Natural killer cell (primary cell): ENCODE data around the gene EPHB1. TPM values are rescaled to one million over a fixed set of nuclear protein-coding genes. Genes with fewer than 3 reads are reported as not detected.

Experiments used
- ATAC-seq, 3 donors: fragments of 150-1000 bp in 2 of 3; fragments of 200-7000 bp in 1 of 3; cut with Tn5 transposase; 1 replicate in 1 of 3; 2 replicates in 2 of 3; pipeline ENCODE4 v1.10.0; 2021; ENCODE audit warnings: mild to moderate bottlenecking in 2 of 3, moderate library complexity in 2 of 3
- DNase-seq, 2 donors: peaks; one replicate each; pipeline versions ENCODE4 v3.0.0 to v3.0.0-alpha.2; 2013 to 2021; ENCODE audit warnings: mixed read lengths in 1 of 2
- H3K27ac ChIP-seq: one replicate; pipeline ENCODE4 v1.5.1; 2013; ENCODE audit warnings: mild to moderate bottlenecking, low read length
- H3K27me3 ChIP-seq: one replicate; pipeline ENCODE4 v1.6.1; 2013; ENCODE audit warnings: low read length; ENCODE audit not compliant: control insufficient read depth, insufficient read depth
- H3K36me3 ChIP-seq: one replicate; pipeline ENCODE4 v1.6.1; 2013; ENCODE audit warnings: low read length; ENCODE audit not compliant: control insufficient read depth, insufficient read depth
- H3K4me1 ChIP-seq: one replicate; pipeline ENCODE4 v1.6.1; 2013; ENCODE audit warnings: low read length; ENCODE audit not compliant: control insufficient read depth, insufficient read depth
- H3K4me3 ChIP-seq: one replicate; pipeline ENCODE4 v1.5.1; 2013; ENCODE audit warnings: low read length
- H3K9me3 ChIP-seq: one replicate; pipeline ENCODE4 v1.6.1; 2013; ENCODE audit warnings: low read length; ENCODE audit not compliant: control insufficient read depth, insufficient read depth
- H3K27ac Mint-ChIP-seq, 2 donors: one replicate each; pipeline ENCODE4 v1.8.0; 2022; ENCODE audit warnings: mild to moderate bottlenecking in 2 of 2, mixed read lengths in 2 of 2, moderate library complexity in 1 of 2
- H3K27me3 Mint-ChIP-seq, 2 donors: one replicate each; pipeline ENCODE4 v1.8.0; 2022; ENCODE audit warnings: low read depth in 2 of 2, mixed read lengths in 2 of 2
- H3K36me3 Mint-ChIP-seq: one replicate; pipeline ENCODE4 v1.8.0; 2022; ENCODE audit warnings: mixed read lengths
- H3K4me1 Mint-ChIP-seq, 2 donors: one replicate each; pipeline ENCODE4 v1.8.0; 2022; ENCODE audit warnings: mixed read lengths in 2 of 2
- H3K4me3 Mint-ChIP-seq: one replicate; pipeline ENCODE4 v1.8.0; 2022; ENCODE audit warnings: mild to moderate bottlenecking, moderate library complexity, mixed read lengths
- H3K9me3 Mint-ChIP-seq, 2 donors: one replicate each; pipeline ENCODE4 v1.8.0; 2022; ENCODE audit warnings: mixed read lengths in 2 of 2
- WGBS: methylation state at CpG from one replicate; pipeline ENCODE4 v1.1.7; 2013; ENCODE audit warnings: missing lambda C conversion rate; ENCODE audit not compliant: insufficient coverage; 5-methylcytosine and 5-hydroxymethylcytosine counted together
- intact Hi-C: fragments of 100-400 bp; cut with micrococcal nuclease; formaldehyde crosslinking; loops from one replicate; pipeline ENCODE4 v1.14.2; 2022
- total RNA-seq, 4 donors: library from RNA; stranded (reverse); fragments of 120-200 nt in 1 of 4; gene quantifications; one replicate each; pipeline versions ENCODE4 v1.2.3 to v1.2.4, GENCODE V29; 2013 to 2022
- TF ChIP-seq, protein P1 (sequence below): fragments of 200-600 bp; IDR thresholded peaks from one replicate; pipeline ENCODE4 v1.8.0; 2022; ENCODE audit warnings: antibody characterized with exemption

Gene EPHB1
- total RNA-seq, 3 donors from 2014 or later (not counting 1 experiment from before 2014, with no cell fraction given) = 0.60 TPM; not detected in 2

DNA sequence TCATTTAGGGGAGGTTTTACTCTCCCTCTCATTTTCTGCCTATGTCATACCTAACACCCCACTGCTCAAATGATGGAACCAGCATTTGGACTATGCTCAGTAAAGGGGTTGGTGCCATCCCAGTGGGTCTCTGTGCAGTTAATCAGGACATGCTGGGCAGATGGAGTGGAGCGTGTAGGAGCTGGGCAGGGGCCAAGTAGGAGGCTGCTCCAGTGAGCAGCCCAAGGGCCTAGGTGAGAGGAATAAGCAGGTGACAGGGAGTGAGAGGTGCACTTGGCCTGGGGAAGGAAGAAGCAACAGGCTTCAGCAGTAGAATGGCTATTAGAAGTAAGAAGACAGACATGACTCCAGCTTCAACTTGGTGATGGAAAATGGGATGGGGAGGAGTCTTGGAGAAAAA lies 72.2 kb downstream of the EPHB1 start:
- H3K27ac Mint-ChIP-seq = no peak overlapping the region
- H3K36me3 Mint-ChIP-seq = no peaks in the 10 kb centered on the region
- no peak overlapping the region for H3K4me3 Mint-ChIP-seq
- Histone ChIP-seq H3K4me1 (no peaks in the 10 kb centered on the region), H3K27me3 (no peaks in the 10 kb centered on the region), H3K27ac (no peak overlapping the region), H3K36me3 (no peaks in the 10 kb centered on the region), H3K9me3 (no peaks in the 10 kb centered on the region), H3K4me3 (no peak overlapping the region)
- ATAC-seq = no peak
- no peaks in the 10 kb centered on the region for H3K9me3 Mint-ChIP-seq
- no peak for DNase-seq
- intact Hi-C loops = no loop called here
- WGBS = 90% methylated on average over 1 of the region's 1 CpG
- TF ChIP-seq, protein P1, sequence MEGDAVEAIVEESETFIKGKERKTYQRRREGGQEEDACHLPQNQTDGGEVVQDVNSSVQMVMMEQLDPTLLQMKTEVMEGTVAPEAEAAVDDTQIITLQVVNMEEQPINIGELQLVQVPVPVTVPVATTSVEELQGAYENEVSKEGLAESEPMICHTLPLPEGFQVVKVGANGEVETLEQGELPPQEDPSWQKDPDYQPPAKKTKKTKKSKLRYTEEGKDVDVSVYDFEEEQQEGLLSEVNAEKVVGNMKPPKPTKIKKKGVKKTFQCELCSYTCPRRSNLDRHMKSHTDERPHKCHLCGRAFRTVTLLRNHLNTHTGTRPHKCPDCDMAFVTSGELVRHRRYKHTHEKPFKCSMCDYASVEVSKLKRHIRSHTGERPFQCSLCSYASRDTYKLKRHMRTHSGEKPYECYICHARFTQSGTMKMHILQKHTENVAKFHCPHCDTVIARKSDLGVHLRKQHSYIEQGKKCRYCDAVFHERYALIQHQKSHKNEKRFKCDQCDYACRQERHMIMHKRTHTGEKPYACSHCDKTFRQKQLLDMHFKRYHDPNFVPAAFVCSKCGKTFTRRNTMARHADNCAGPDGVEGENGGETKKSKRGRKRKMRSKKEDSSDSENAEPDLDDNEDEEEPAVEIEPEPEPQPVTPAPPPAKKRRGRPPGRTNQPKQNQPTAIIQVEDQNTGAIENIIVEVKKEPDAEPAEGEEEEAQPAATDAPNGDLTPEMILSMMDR = no peak
- H3K4me1 Mint-ChIP-seq = peaks cover 0 to 4% of the 10 kb centered on the region in 2 donors
- H3K27me3 Mint-ChIP-seq = peaks cover 10 to 14% of the 10 kb centered on the region in 2 donors

DNA sequence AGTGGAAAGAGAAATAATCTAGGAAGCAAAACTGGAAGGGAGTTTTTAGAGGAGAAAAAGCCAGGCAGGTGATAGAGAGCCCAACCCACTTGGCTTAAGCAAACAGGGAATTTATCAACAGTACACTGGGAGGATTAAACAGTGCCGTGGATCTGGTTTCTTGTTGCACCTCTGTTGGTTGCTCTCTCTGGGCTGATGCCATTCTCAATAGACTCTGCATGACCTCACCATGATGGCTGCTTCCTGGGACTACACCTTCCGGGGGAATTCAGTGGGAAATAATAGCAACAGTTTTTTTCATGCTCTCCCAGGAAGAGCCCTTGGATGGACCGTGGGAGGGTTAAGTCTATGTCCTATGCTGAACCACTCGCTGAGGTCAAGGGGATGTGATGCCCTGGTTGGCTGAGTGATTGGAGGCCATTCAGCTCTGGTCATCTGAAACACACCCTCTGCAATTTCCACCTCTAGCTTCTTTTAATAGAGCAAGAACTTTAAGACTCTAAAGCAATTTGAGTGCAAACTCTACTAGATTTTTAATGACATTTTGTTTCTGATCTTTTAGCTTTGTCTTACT lies 74.2 kb downstream of the EPHB1 start:
- Mint-ChIP-seq H3K9me3 (peaks cover 0 to 3% of the 10 kb centered on the region in 2 donors), H3K4me1 (peaks cover 0 to 4% of the 10 kb centered on the region in 2 donors), H3K27me3 (peaks cover 10 to 31% of the 10 kb centered on the region in 2 donors), H3K27ac (no peak overlapping the region), H3K36me3 (no peaks in the 10 kb centered on the region), H3K4me3 (no peak overlapping the region)
- H3K4me3 ChIP-seq = no peak overlapping the region
- 96% methylated on average over 4 of the region's 4 CpGs for WGBS
- ATAC-seq (no peak), DNase-seq (no peak)
- H3K36me3 ChIP-seq = no peaks in the 10 kb centered on the region
- H3K27ac ChIP-seq = no peak overlapping the region
- TF ChIP-seq, protein P1 = no peak
- H3K9me3 ChIP-seq = no peaks in the 10 kb centered on the region
- no peaks in the 10 kb centered on the region for H3K4me1 ChIP-seq
- intact Hi-C loops = no loop called here
- H3K27me3 ChIP-seq = no peaks in the 10 kb centered on the region

DNA sequence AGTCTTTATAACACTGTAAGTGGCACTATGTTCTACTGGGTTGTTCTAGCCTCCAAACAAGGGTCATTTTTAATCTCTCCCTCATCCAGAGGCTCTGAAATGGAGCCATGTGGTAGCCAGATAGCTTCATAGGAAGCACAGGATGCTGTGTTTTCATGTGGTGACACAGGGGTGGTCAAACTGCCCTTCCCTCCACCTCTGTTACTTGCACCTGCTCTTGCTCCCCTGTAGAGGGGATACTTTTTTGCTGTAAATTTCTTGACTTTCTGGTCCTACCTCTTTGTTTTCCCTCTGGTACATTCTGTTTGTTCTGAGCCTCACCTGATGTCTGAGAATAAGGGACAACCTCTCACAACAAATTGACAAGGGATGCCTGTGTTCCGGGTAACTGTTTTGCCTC lies 76.8 kb downstream of the EPHB1 start:
- no peaks in the 10 kb centered on the region for H3K27me3 ChIP-seq
- no peak overlapping the region for H3K27ac ChIP-seq
- intact Hi-C loops = no loop called here
- Mint-ChIP-seq H3K27ac (no peak overlapping the region), H3K27me3 (peaks cover 13 to 31% of the 10 kb centered on the region in 2 donors), H3K36me3 (no peaks in the 10 kb centered on the region), H3K4me1 (peaks cover 0 to 4% of the 10 kb centered on the region in 2 donors), H3K9me3 (peaks cover 0 to 3% of the 10 kb centered on the region in 2 donors), H3K4me3 (no peak overlapping the region)
- TF ChIP-seq, protein P1 = no peak
- no peaks in the 10 kb centered on the region for H3K36me3 ChIP-seq
- DNase-seq = no peak
- WGBS = 90% methylated on average over 1 of the region's 1 CpG
- H3K4me1 ChIP-seq = no peaks in the 10 kb centered on the region
- no peak for ATAC-seq
- no peaks in the 10 kb centered on the region for H3K9me3 ChIP-seq
- no peak overlapping the region for H3K4me3 ChIP-seq
